ENCODE data around the gene FBXO42.
"Not testable (repeated sequence)": the region's sequence is repeated elsewhere in the genome, so short reads cannot be mapped to it uniquely, and the experiment has no call there.

DNA sequence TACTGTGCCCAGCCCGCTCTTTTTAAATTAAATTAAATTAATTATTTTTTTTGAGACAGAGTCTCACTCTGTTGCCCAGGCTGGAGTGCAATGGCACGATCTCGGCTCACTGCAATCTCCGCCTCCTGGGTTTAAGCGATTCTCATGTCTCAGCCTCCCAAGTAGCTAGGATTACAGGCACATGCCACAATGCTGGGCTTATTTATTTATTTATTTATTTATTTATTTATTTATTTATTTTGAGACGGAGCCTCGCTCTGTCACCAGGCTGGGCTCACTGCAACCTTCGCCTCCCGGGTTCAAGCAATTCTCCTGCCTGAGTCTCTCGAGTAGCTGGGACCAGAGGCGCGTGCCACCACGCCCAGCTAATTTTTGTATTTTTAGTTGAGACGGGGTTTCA is 129.6 kb downstream of the FBXO42 start:
- TF ChIP-seq, protein P1, sequence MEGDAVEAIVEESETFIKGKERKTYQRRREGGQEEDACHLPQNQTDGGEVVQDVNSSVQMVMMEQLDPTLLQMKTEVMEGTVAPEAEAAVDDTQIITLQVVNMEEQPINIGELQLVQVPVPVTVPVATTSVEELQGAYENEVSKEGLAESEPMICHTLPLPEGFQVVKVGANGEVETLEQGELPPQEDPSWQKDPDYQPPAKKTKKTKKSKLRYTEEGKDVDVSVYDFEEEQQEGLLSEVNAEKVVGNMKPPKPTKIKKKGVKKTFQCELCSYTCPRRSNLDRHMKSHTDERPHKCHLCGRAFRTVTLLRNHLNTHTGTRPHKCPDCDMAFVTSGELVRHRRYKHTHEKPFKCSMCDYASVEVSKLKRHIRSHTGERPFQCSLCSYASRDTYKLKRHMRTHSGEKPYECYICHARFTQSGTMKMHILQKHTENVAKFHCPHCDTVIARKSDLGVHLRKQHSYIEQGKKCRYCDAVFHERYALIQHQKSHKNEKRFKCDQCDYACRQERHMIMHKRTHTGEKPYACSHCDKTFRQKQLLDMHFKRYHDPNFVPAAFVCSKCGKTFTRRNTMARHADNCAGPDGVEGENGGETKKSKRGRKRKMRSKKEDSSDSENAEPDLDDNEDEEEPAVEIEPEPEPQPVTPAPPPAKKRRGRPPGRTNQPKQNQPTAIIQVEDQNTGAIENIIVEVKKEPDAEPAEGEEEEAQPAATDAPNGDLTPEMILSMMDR (conservative IDR thresholded peaks at IDR 0.05; ENCODE audit: low read depth, low read length), result not testable (repeated sequence)
- TF ChIP-seq, protein P2, sequence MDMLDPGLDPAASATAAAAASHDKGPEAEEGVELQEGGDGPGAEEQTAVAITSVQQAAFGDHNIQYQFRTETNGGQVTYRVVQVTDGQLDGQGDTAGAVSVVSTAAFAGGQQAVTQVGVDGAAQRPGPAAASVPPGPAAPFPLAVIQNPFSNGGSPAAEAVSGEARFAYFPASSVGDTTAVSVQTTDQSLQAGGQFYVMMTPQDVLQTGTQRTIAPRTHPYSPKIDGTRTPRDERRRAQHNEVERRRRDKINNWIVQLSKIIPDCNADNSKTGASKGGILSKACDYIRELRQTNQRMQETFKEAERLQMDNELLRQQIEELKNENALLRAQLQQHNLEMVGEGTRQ (IDR thresholded peaks at IDR 0.05; ENCODE audit: low read depth, low read length), result not testable (repeated sequence)
- TF ChIP-seq RFX5 (IDR thresholded peaks at IDR 0.05; ENCODE audit: low read depth, low read length); CEBPB (IDR thresholded peaks at IDR 0.05; ENCODE audit: low read depth, low read length); CHD1 (IDR thresholded peaks at IDR 0.05; ENCODE audit: low read depth, low read length); POLR2A (IDR thresholded peaks at IDR 0.05; ENCODE audit: low read depth, low read length); RAD21 (IDR thresholded peaks at IDR 0.05; ENCODE audit: low read length): not testable (repeated sequence)

Data from IMR-90 (cell line).